Astrocyte of the spinal cord (primary cell): Measurements from ENCODE around the gene KCND3.

ENCODE experiments used
- DNase-seq: peaks from one replicate; pipeline ENCODE4 v3.0.0; 2011; ENCODE audit warnings: low read depth, low spot score
- H3K4me3 ChIP-seq: 2 replicates; pipeline ENCODE4 v1.5.1; 2011; ENCODE audit warnings: low read depth, mild to moderate bottlenecking, low read length, moderate library complexity
- CTCF ChIP-seq: IDR thresholded peaks from 2 replicates; pipeline ENCODE4 v1.5.1; 2012; ENCODE audit warnings: low read depth, mild to moderate bottlenecking, low read length, inconsistent platforms
- in situ Hi-C: cut with HindIII; loops from 2 replicates; pipeline ENCODE4 v1.10.0; 2017; ENCODE audit warnings: low sequenced_read_pairs

KCND3 gene

DNA sequence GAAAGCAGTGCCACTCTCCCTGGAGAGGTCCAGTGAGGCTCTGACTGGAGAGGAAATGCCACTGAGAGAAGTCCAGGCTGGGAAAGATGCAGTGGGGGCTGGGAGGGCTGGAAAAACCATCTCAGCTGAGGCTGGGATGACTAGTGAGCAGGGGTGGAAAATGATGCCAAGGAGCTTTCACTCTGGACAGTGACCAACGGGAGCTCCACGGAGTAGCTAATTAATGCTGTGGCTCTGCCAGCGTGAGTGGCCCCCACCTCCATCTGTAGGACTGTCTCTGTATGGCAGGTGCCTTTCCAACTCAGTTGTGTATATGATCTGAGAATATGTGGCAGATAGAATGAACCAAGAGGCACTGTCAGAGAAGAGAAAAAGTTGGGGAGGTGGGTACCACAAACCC, 147.1 kb downstream of the KCND3 start:
- in situ Hi-C loops = no loop called here
- no peak for DNase-seq
- TF ChIP-seq CTCF = no peak
- no peak overlapping the region for H3K4me3 ChIP-seq

- no peak for TF ChIP-seq CTCF
- no peak for DNase-seq
- H3K4me3 ChIP-seq = no peak overlapping the region
- in situ Hi-C loops = no loop called here
These were observed 147.7 kb downstream of the KCND3 start for GRCh38 chr1:111841746-111842145.

- no peak overlapping the region for H3K4me3 ChIP-seq
- DNase-seq = no peak
- in situ Hi-C loops = no loop called here
- no peak for TF ChIP-seq CTCF
These were observed 148.3 kb downstream of the KCND3 start for GRCh38 chr1:111841189-111841588.

GRCh38 chr1:111837393-111837792, 152.1 kb downstream of the KCND3 start:
- no peak for TF ChIP-seq CTCF
- no peak overlapping the region for H3K4me3 ChIP-seq
- in situ Hi-C loops = no loop called here
- no peak for DNase-seq

GRCh38 chr1:111836111-111836510, 153.4 kb downstream of the KCND3 start:
- no peak overlapping the region for H3K4me3 ChIP-seq
- no peak for TF ChIP-seq CTCF
- in situ Hi-C loops = no loop called here
- DNase-seq = no peak

GRCh38 chr1:111835514-111835913, 154.0 kb downstream of the KCND3 start:
- H3K4me3 ChIP-seq = no peak overlapping the region
- TF ChIP-seq CTCF = no peak
- DNase-seq = no peak
- in situ Hi-C loops = no loop called here

DNA sequence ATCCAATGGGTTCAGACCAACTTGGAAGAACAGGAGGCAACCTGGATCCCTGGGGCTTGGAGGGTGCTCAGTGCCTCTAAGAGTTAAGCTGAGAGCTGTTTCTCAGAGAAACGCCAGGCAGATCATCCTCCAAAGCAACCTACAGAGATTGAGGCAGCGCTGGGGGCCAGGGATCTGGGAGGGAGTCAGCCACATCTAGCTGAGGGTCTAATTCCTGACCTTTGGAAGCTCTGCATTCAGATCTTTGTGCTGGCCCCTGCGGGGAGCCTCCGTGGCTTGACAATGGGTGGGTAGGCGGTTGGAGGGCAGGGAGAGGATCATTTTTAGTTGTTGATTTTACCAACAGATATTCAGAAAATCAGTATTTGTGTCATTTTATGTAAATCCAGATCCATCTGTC, 154.5 kb downstream of the KCND3 start:
- DNase-seq = no peak
- H3K4me3 ChIP-seq = no peak overlapping the region
- in situ Hi-C loops = no loop called here
- TF ChIP-seq CTCF = no peak
